Measurements from ENCODE around the gene USP47. TPM values are rescaled to one million over a fixed set of nuclear protein-coding genes. Genes with fewer than 3 reads are reported as not detected.

USP47 gene
- total RNA-seq, 1 donor from 2014 or later, result 45.1 TPM

DNA sequence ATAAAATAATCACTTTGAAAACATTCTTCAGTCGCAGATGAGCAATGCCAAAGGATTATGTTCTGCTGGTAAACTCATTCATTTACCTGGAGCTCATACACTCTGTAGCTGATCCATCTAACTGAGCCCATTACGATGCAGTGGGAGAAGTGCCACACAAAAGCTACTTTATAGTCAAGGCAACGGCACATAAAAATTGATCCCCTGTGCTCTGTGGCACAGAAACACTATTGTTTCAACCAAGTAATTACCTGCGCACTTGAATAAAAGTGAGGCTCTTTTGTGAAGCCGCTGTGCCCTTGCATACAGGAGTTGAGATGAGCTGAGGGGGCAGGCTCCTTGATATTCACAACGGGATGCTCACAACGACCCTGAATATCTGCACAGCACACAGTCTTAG lies 159.4 kb downstream of the USP47 start:
- no peak for DNase-seq (ENCODE audit: low spot score)
- Mint-ChIP-seq H3K4me3 (ENCODE audit: unreplicated experiment) (no peak overlapping the region), H3K4me1 (ENCODE audit: unreplicated experiment) (no peaks in the 10 kb centered on the region), H3K27ac (ENCODE audit: unreplicated experiment) (no peak overlapping the region), H3K9me3 (ENCODE audit: unreplicated experiment) (no peaks in the 10 kb centered on the region), H3K36me3 (ENCODE audit: low read depth, unreplicated experiment) (no peaks in the 10 kb centered on the region), H3K27me3 (ENCODE audit: unreplicated experiment) (no peaks in the 10 kb centered on the region)
- TF ChIP-seq, protein P1, sequence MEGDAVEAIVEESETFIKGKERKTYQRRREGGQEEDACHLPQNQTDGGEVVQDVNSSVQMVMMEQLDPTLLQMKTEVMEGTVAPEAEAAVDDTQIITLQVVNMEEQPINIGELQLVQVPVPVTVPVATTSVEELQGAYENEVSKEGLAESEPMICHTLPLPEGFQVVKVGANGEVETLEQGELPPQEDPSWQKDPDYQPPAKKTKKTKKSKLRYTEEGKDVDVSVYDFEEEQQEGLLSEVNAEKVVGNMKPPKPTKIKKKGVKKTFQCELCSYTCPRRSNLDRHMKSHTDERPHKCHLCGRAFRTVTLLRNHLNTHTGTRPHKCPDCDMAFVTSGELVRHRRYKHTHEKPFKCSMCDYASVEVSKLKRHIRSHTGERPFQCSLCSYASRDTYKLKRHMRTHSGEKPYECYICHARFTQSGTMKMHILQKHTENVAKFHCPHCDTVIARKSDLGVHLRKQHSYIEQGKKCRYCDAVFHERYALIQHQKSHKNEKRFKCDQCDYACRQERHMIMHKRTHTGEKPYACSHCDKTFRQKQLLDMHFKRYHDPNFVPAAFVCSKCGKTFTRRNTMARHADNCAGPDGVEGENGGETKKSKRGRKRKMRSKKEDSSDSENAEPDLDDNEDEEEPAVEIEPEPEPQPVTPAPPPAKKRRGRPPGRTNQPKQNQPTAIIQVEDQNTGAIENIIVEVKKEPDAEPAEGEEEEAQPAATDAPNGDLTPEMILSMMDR (IDR thresholded peaks at IDR 0.05; ENCODE audit: unreplicated experiment), result no peak

DNA sequence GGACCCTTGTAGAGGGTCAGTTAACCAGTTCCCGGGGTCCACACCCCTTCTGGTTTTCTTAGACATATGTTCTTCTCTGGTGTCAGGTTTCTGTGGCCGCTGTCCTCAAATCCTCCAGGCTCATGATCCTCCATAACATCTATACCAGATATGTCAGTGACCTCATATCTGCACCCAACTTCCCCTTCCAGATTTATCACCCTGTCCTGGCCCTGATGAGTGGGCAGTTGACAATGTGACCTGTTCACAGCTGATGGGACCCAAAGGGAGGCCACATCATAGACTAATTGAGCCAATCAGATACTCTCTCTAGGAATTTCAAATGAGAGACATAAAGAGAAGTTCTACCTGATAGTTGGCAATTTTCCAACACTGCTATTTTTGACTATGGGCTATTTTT lies 161.6 kb downstream of the USP47 start:
- H3K4me1 Mint-ChIP-seq (ENCODE audit: unreplicated experiment), result peaks cover 4% of the 10 kb centered on the region
- no peak overlapping the region for H3K27ac Mint-ChIP-seq (ENCODE audit: unreplicated experiment)
- H3K36me3 Mint-ChIP-seq (ENCODE audit: low read depth, unreplicated experiment), result no peaks in the 10 kb centered on the region
- H3K4me3 Mint-ChIP-seq (ENCODE audit: unreplicated experiment), result no peak overlapping the region
- H3K9me3 Mint-ChIP-seq (ENCODE audit: unreplicated experiment), result no peaks in the 10 kb centered on the region
- TF ChIP-seq, protein P1 (IDR thresholded peaks at IDR 0.05; ENCODE audit: unreplicated experiment), result no peak
- H3K27me3 Mint-ChIP-seq (ENCODE audit: unreplicated experiment), result peaks cover 8% of the 10 kb centered on the region
- no peak for DNase-seq (ENCODE audit: low spot score)

DNA sequence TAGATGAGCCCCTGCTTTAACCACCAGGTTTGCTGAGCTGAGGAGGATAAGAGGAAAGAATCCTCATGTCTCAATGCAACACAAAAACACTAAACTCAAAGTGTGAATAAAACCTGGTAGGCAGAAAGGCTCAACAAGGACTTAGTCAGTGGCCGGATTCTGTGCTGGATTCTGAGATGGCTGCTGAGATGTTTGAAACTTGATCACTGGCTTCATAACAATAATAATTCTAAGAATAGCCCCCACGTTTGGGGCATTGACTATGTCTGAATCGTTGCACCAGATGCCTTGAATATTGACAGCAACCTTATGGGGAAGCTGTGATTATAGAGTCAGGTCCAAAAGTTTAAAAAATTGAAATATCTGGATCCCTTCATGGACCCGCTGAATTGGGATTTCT lies 162.0 kb downstream of the USP47 start:
- Mint-ChIP-seq H3K4me3 (ENCODE audit: unreplicated experiment) (no peak overlapping the region), H3K27ac (ENCODE audit: unreplicated experiment) (no peak overlapping the region), H3K9me3 (ENCODE audit: unreplicated experiment) (no peaks in the 10 kb centered on the region), H3K27me3 (ENCODE audit: unreplicated experiment) (peaks cover 8% of the 10 kb centered on the region), H3K36me3 (ENCODE audit: low read depth, unreplicated experiment) (no peaks in the 10 kb centered on the region), H3K4me1 (ENCODE audit: unreplicated experiment) (peaks cover 4% of the 10 kb centered on the region)
- DNase-seq (ENCODE audit: low spot score), result no peak
- TF ChIP-seq, protein P1 (IDR thresholded peaks at IDR 0.05; ENCODE audit: unreplicated experiment), result no peak

DNA sequence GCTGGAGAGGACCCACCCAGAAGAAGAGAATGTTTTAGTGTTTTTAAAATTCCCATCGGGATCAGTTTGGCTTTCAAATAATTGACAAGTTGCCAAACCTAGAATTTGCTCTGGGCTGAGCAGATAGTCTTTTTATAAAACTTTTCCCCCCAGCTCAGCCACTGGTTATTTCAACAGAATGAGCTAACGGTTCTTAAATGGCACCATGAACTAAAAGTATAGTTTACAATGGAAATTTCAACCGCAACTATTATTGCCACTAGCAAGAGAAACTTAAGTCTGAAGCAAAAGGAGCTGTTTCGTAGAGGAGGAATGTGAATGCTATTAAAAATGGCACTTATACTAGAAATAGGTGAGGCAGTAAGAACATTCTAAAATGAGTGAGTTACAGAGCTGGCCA lies 163.3 kb downstream of the USP47 start:
- Mint-ChIP-seq H3K4me1 (ENCODE audit: unreplicated experiment) (peaks cover 9% of the 10 kb centered on the region), H3K27me3 (ENCODE audit: unreplicated experiment) (peaks cover 13% of the 10 kb centered on the region), H3K4me3 (ENCODE audit: unreplicated experiment) (no peak overlapping the region), H3K36me3 (ENCODE audit: low read depth, unreplicated experiment) (no peaks in the 10 kb centered on the region), H3K9me3 (ENCODE audit: unreplicated experiment) (no peaks in the 10 kb centered on the region), H3K27ac (ENCODE audit: unreplicated experiment) (no peak overlapping the region)
- TF ChIP-seq, protein P1 (IDR thresholded peaks at IDR 0.05; ENCODE audit: unreplicated experiment), result no peak
- DNase-seq (ENCODE audit: low spot score), result no peak

DNA sequence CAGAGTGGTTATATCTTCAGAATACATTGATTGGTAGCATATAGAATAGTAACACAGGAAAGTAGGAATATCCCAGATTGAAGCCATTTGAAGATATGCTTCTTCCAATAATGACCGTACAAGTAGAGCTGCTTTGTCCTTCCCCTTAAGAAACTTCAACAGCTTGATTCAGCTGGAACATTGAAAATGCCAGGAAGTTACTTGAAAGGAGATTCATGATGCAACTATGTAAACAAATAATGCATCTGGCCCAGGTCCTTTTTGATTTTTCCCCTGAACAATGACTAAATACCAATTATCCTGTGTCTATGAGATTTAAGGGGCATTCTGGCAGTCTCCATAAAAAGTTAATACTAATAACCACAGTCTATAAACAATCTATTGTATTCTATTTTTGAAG lies 163.7 kb downstream of the USP47 start:
- DNase-seq (ENCODE audit: low spot score), result no peak
- Mint-ChIP-seq H3K27me3 (ENCODE audit: unreplicated experiment) (peaks cover 13% of the 10 kb centered on the region), H3K27ac (ENCODE audit: unreplicated experiment) (no peak overlapping the region), H3K4me1 (ENCODE audit: unreplicated experiment) (peaks cover 9% of the 10 kb centered on the region), H3K9me3 (ENCODE audit: unreplicated experiment) (no peaks in the 10 kb centered on the region), H3K36me3 (ENCODE audit: low read depth, unreplicated experiment) (no peaks in the 10 kb centered on the region), H3K4me3 (ENCODE audit: unreplicated experiment) (no peak overlapping the region)
- TF ChIP-seq, protein P1 (IDR thresholded peaks at IDR 0.05; ENCODE audit: unreplicated experiment), result no peak
